Measurements from ENCODE around the gene PAX2.

Gene PAX2

GRCh38 chr10:100755821-100756220, 10.4 kb downstream of the PAX2 start:
- no peak for DNase-seq (ENCODE audit: low spot score)

- no peak for DNase-seq (ENCODE audit: low spot score)
Observed at GRCh38 chr10:100759331-100759730, 13.9 kb downstream of the PAX2 start.

- DNase-seq (ENCODE audit: low spot score) = no peak
Observed at GRCh38 chr10:100760726-100761125, 15.3 kb downstream of the PAX2 start.

GRCh38 chr10:100761191-100761590, 15.8 kb downstream of the PAX2 start:
- DNase-seq (ENCODE audit: low spot score) = no peak

- no peak for DNase-seq (ENCODE audit: low spot score)
Observed at GRCh38 chr10:100763043-100763747, 17.8 kb downstream of the PAX2 start.

- no peak for DNase-seq (ENCODE audit: low spot score)
Observed at GRCh38 chr10:100766693-100767421, 21.5 kb downstream of the PAX2 start.

- DNase-seq (ENCODE audit: low spot score) = no peak
Observed at GRCh38 chr10:100767422-100767775, 22.0 kb downstream of the PAX2 start.

GRCh38 chr10:100769481-100769880, 24.1 kb downstream of the PAX2 start:
- DNase-seq (ENCODE audit: low spot score) = no peak

- no peak for DNase-seq (ENCODE audit: low spot score)
Observed at GRCh38 chr10:100773646-100774045, 28.3 kb downstream of the PAX2 start.

GRCh38 chr10:100774223-100774622, 28.8 kb downstream of the PAX2 start:
- no peak for DNase-seq (ENCODE audit: low spot score)

GRCh38 chr10:100774876-100775275, 29.5 kb downstream of the PAX2 start:
- DNase-seq (ENCODE audit: low spot score) = no peak

GRCh38 chr10:100775386-100775785, 30.0 kb downstream of the PAX2 start:
- DNase-seq (ENCODE audit: low spot score) = no peak

GRCh38 chr10:100775871-100776270, 30.5 kb downstream of the PAX2 start:
- no peak for DNase-seq (ENCODE audit: low spot score)

- DNase-seq (ENCODE audit: low spot score) = no peak
Observed at GRCh38 chr10:100776671-100777070, 31.3 kb downstream of the PAX2 start.

GRCh38 chr10:100779329-100779728, 33.9 kb downstream of the PAX2 start:
- DNase-seq (ENCODE audit: low spot score) = no peak

- no peak for DNase-seq (ENCODE audit: low spot score)
Observed at GRCh38 chr10:100780324-100780723, 34.9 kb downstream of the PAX2 start.

GRCh38 chr10:100781145-100781665, 35.8 kb downstream of the PAX2 start:
- DNase-seq (ENCODE audit: low spot score) = no peak

GRCh38 chr10:100782461-100783244, 37.3 kb downstream of the PAX2 start:
- no peak for DNase-seq (ENCODE audit: low spot score)

- no peak for DNase-seq (ENCODE audit: low spot score)
Observed at GRCh38 chr10:100784126-100784525, 38.7 kb downstream of the PAX2 start.

GRCh38 chr10:100786591-100786990, 41.2 kb downstream of the PAX2 start:
- DNase-seq (ENCODE audit: low spot score) = no peak

- DNase-seq (ENCODE audit: low spot score) = no peak
Observed at GRCh38 chr10:100788002-100788903, 42.9 kb downstream of the PAX2 start.

- no peak for DNase-seq (ENCODE audit: low spot score)
Observed at GRCh38 chr10:100790761-100791208, 45.4 kb downstream of the PAX2 start.
